Thyroid gland (tissue), 4 donors: ENCODE data around the gene HDAC5. TPM values are rescaled to one million over a fixed set of nuclear protein-coding genes. Genes with fewer than 3 reads are reported as not detected.
"Not testable (repeated sequence)": the region's sequence is repeated elsewhere in the genome, so short reads cannot be mapped to it uniquely, and the experiment has no call there.

Experiments used
- DNase-seq, 2 donors: peaks; one replicate each; pipeline ENCODE4 v3.0.0-alpha.2; 2019
- H3K27ac ChIP-seq, 3 donors: fragments of 200-600 bp; sonication (generic); 1 replicate in 2 of 3; 2 replicates in 1 of 3; pipeline ENCODE4 v1.5.1; 2016 to 2019; ENCODE audit warnings: mild to moderate bottlenecking in 1 of 3, moderate library complexity in 1 of 3
- H3K27me3 ChIP-seq: fragments of 200-600 bp; sonication (generic); one replicate; pipeline ENCODE4 v1.5.1; 2019
- H3K36me3 ChIP-seq, 2 donors: fragments of 200-600 bp; sonication (generic); one replicate each; pipeline ENCODE4 v1.5.1; 2016 to 2019
- H3K4me1 ChIP-seq, 2 donors: fragments of 200-600 bp; sonication (generic); one replicate each; pipeline ENCODE4 v1.5.1; 2017 to 2019
- H3K4me3 ChIP-seq, 3 donors: fragments of 200-600 bp; sonication (generic); replicated peaks in 1 of 3; 1 replicate in 2 of 3; 2 replicates in 1 of 3; pipeline ENCODE4 v1.5.1; 2016; ENCODE audit warnings: mild to moderate bottlenecking in 1 of 3
- H3K9me3 ChIP-seq: fragments of 200-600 bp; sonication (generic); one replicate; pipeline ENCODE4 v1.5.1; 2017
- POLR2A ChIP-seq, 2 donors: fragments of 450-650 bp; IDR thresholded peaks; one replicate each; pipeline ENCODE4 v1.6.1; 2017; ENCODE audit warnings: antibody characterized with exemption in 2 of 2, mild to moderate bottlenecking in 2 of 2, moderate library complexity in 1 of 2
- WGBS, 2 donors: methylation state at CpG; one replicate each; pipeline ENCODE4 v1.1.5; 2017; 5-methylcytosine and 5-hydroxymethylcytosine counted together
- intact Hi-C: fragments of 100-400 bp; cut with DNase I; formaldehyde crosslinking; loops from one replicate; pipeline ENCODE4 v1.15.1; 2023
- total RNA-seq, 4 donors: library from RNA; depleted of rRNA; stranded (reverse); fragments of >200 nt; gene quantifications; one replicate each; pipeline ENCODE4 v1.2.3, GENCODE V29; 2016
- TF ChIP-seq, protein P1 (sequence below), 6 experiments: fragments of 200-600 bp in 3 of 6; fragments of 450-650 bp in 3 of 6; sonication (generic) in 3 of 6; IDR thresholded peaks; one replicate each; pipeline ENCODE4 v1.5.1; 2016 to 2019; ENCODE audit warnings: antibody characterized with exemption in 6 of 6, mild to moderate bottlenecking in 2 of 6, inconsistent platforms in 1 of 6, moderate library complexity in 1 of 6

HDAC5 gene
- total RNA-seq, 4 donors from 2014 or later, result 69.5 to 142 (median 107) TPM

- Histone ChIP-seq H3K4me3 (no peak overlapping the region), H3K36me3 (peaks cover 20 to 22% of the 10 kb centered on the region in 2 donors), H3K27me3 (no peaks in the 10 kb centered on the region), H3K9me3 (no peaks in the 10 kb centered on the region), H3K4me1 (peaks cover 0 to 9% of the 10 kb centered on the region in 2 donors), H3K27ac (no peak overlapping the region)
- 79 to 90% methylated on average over 1 of the region's 1 CpG for WGBS, 2 donors
- no peak for DNase-seq
- TF ChIP-seq, protein P1, sequence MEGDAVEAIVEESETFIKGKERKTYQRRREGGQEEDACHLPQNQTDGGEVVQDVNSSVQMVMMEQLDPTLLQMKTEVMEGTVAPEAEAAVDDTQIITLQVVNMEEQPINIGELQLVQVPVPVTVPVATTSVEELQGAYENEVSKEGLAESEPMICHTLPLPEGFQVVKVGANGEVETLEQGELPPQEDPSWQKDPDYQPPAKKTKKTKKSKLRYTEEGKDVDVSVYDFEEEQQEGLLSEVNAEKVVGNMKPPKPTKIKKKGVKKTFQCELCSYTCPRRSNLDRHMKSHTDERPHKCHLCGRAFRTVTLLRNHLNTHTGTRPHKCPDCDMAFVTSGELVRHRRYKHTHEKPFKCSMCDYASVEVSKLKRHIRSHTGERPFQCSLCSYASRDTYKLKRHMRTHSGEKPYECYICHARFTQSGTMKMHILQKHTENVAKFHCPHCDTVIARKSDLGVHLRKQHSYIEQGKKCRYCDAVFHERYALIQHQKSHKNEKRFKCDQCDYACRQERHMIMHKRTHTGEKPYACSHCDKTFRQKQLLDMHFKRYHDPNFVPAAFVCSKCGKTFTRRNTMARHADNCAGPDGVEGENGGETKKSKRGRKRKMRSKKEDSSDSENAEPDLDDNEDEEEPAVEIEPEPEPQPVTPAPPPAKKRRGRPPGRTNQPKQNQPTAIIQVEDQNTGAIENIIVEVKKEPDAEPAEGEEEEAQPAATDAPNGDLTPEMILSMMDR (IDR thresholded peaks at IDR 0.05), result no peak
- TF ChIP-seq POLR2A (IDR thresholded peaks at IDR 0.05), result no peak
- intact Hi-C loops, result no loop called here
Observed at GRCh38 chr17:44061446-44061845, 62.0 kb downstream of the HDAC5 start.

DNA sequence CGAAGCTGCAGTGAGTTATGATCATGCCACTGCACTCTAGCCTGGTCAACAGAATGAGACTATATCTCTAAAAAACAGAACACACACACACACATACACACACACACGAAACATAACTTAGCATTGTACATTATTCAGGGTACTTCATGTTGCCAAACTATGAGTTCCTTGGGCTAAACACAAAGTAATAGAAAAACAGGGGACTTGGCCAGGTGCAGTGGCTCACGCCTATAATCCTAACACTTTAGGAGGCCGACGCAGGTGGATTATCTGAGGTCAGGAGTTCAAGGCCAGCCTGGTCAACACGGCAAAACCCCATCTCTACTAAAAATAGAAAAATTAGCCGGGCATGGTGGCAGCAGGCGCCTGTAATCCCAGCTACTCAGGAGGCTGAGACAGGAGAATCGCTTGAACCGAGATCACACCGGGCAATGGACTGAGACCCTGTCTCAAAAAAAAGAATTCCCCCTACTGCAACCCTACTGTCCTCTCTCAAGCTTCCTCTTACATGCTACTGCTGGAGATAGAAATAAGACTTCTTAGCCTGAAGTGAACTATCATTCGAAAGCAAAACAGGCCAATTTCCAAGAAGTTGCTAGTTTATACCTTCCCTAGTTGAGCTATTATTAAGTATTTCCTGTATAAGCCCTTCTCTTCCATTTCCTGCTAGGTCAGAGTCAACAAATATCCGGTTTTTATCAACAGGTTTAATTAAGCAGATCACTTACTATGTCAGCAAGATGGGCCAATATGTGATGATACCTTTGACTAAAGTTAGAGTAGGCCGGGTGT lies 64.1 kb downstream of the HDAC5 start:
- Histone ChIP-seq H3K36me3 (peaks cover 20 to 22% of the 10 kb centered on the region in 2 donors), H3K4me3 (no peak overlapping the region), H3K27ac (no peak overlapping the region), H3K27me3 (no peaks in the 10 kb centered on the region), H3K9me3 (no peaks in the 10 kb centered on the region), H3K4me1 (peaks cover 0 to 4% of the 10 kb centered on the region in 2 donors)
- WGBS, 2 donors, result 88 to 92% methylated on average over 14 of the region's 14 CpGs
- intact Hi-C loops, result no loop called here
- TF ChIP-seq, protein P1 (IDR thresholded peaks at IDR 0.05), result no peak
- no peak for TF ChIP-seq POLR2A (IDR thresholded peaks at IDR 0.05)
- DNase-seq, result no peak

DNA sequence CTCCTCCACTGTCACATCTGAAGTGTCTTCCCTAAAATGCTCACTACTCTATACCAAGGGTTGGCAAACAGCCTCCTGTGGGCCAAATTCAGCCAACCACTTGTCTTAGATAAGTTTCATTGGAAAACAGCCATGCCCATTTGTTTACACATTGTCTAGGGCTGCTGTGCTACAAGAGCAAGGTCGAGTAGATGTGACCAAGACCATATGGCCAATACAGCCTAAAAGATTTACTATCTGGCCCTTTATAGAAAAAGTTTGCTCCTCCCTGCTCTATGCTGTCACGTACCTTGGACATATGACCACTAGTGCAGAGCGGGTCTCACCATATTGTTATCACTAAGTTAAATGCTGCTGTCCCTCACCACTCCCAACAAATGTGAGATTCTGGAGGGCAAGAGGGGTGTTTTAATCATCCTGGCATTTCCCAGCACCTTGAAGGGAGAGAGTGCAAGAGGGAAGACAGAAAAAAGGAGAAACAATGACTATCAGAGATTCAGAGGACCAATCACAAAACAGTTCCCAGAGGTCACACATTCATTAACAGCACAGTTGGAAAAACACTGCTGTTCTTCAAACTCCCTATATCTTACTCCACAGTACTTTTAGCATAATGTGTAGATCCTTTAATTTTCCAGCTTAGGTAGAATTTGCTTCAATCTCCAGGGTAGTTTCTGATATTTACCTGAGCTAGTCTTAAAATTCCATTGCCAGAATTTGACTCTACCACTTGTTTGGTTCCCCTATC lies 70.1 kb downstream of the HDAC5 start:
- Histone ChIP-seq H3K27ac (no peak overlapping the region), H3K4me3 (no peak overlapping the region), H3K9me3 (no peaks in the 10 kb centered on the region), H3K36me3 (peaks cover 26 to 35% of the 10 kb centered on the region in 2 donors), H3K4me1 (peaks cover 8 to 15% of the 10 kb centered on the region in 2 donors), H3K27me3 (no peaks in the 10 kb centered on the region)
- TF ChIP-seq, protein P1 (IDR thresholded peaks at IDR 0.05), result no peak
- TF ChIP-seq POLR2A (IDR thresholded peaks at IDR 0.05), result no peak
- 56 to 66% methylated on average over 3 of the region's 3 CpGs for WGBS, 2 donors
- intact Hi-C loops, result no loop called here
- no peak for DNase-seq

GRCh38 chr17:44049294-44050060 lies 74.0 kb downstream of the HDAC5 start:
- H3K27me3 ChIP-seq, result no peaks in the 10 kb centered on the region
- H3K4me1 ChIP-seq, result peaks cover 8 to 15% of the 10 kb centered on the region in 2 donors
- intact Hi-C loops, result no loop called here
- 94 to 98% methylated on average over 9 of the region's 9 CpGs for WGBS, 2 donors
- H3K36me3 ChIP-seq, result peaks cover 26 to 40% of the 10 kb centered on the region in 2 donors
- no peak overlapping the region for H3K4me3 ChIP-seq
- DNase-seq, result no peak
- no peak overlapping the region for H3K27ac ChIP-seq
- H3K9me3 ChIP-seq, result no peaks in the 10 kb centered on the region
- TF ChIP-seq, protein P1 (IDR thresholded peaks at IDR 0.05), result no peak
- TF ChIP-seq POLR2A (IDR thresholded peaks at IDR 0.05), result no peak

DNA sequence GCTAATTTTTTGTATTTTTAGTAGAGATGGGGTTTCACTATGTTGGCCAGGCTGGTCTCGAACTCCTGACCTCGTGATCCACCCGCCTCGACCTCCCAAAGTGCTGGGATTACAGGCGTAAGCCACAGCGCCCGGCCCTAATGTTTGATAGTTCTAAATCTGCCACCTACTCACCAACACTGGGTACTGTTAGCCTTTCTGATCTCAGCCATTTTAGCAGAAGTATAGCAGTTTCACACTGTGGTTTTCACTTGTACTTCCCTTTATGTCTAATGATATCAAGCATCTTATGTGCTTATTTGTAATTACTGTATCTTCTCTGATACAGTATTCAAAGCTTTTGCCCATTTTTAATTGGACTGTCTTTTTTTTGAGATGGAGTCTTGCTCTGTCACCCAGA lies 76.5 kb downstream of the HDAC5 start:
- H3K4me3 ChIP-seq, H3K9me3 ChIP-seq, H3K27ac ChIP-seq, H3K27me3 ChIP-seq, H3K4me1 ChIP-seq, DNase-seq, intact Hi-C loops: not testable (repeated sequence)
- peaks cover 20 to 31% of the 10 kb centered on the region in 2 donors for H3K36me3 ChIP-seq
- WGBS, 2 donors, result 97 to 98% methylated on average over 7 of the region's 7 CpGs
